ENCODE data around the gene RPN2.
A peak's percentile ranks its signal among the peaks of the same experiment; 100 is the strongest.

RPN2 gene

GRCh38 chr20:37188787-37189186, 9.7 kb downstream of the RPN2 start:
- no peak for DNase-seq

GRCh38 chr20:37189416-37190016, 10.4 kb downstream of the RPN2 start:
- DNase-seq = no peak

DNA sequence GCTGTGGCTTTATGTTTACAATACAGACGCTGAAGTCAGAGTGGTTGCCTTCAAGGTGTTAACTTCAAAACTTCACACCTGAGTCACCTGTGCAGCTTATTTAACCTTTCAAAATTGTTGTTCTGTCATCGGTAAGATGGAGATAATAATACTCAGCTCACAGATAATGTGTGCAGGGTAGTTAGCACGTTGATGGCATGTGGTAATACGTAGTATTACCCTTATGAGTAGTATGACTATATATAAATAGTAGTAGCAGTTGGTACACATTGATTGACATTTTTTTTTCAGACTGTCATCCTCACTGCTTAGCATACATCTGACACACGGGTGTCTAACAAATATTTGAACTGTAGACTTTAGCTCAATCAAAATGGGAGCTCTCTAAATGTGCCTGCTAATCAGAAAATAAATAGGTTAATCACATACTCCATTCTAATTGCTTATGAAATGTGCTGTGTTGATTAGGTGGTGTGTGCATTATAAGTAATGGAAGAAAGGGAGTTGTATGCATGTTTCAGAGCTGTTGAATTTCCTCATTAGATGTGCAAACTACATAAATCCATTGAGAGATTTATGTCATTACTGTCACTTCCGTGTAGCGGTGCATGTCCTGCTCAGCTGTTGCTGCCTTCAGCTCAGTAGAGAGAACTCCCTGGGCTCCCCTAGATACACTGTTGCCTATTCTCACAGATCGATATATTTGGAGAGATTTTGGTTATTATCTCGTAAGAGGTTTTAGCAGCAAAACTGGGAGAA, 11.4 kb downstream of the RPN2 start:
- DNase-seq = no peak

GRCh38 chr20:37192137-37192854, 13.2 kb downstream of the RPN2 start:
- DNase-seq = peak; percentile 70

DNA sequence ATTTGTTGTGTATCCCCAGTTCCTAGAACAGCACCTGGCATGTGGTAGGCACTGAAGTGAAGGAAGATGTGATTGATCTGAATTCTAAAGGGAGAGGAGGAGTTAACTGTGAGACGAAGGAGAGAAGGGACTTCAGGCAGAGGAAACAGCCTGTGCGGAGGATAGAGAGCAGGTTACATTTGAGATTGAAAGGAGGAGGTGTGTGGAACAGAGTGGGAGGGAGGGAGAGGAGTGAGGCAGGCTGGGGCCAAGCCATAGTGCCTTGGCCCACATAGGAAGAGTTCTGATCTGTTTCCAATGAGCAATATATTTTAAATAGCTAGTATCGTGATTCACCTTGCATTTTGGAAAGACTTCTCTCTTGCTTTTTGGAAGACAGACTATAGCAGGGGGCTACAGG, 14.1 kb downstream of the RPN2 start:
- DNase-seq = no peak

- DNase-seq = no peak
Measured at GRCh38 chr20:37193821-37194220, 14.7 kb downstream of the RPN2 start.

GRCh38 chr20:37194621-37195417, 15.7 kb downstream of the RPN2 start:
- DNase-seq = no peak

DNA sequence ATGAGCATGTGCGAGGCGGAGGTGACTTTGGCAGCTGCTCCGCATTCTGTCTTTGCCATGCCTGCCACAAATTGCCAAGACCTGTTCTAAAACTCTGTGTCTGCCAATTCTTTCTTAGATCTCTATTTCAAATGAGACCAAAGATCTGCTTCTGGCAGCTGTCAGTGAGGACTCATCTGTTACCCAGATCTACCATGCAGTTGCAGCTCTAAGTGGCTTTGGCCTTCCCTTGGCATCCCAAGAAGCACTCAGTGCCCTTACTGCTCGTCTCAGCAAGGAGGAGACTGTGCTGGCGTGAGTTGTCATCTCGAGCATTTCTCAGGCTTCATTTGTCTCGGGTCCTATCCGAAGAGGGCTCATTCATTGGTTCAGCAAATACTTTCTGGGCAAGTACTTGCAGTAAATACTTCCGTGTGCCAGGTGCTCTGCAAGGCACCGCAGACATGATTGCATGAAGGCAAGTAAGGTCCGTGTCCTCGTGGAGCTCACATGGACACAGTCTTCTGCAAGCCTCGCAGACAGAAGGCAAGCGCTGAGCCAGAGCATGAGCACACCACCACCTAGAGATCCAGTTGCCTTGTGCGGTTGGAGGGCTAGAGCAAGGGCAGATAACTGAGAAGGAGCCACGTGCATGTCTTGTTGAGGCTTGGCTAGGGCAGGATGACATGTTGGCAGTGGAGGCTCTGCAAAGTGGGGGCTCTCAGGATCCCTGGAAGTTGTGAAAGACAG, 20.0 kb downstream of the RPN2 start:
- no peak for DNase-seq

GRCh38 chr20:37200376-37200775, 21.2 kb downstream of the RPN2 start:
- no peak for DNase-seq

DNA sequence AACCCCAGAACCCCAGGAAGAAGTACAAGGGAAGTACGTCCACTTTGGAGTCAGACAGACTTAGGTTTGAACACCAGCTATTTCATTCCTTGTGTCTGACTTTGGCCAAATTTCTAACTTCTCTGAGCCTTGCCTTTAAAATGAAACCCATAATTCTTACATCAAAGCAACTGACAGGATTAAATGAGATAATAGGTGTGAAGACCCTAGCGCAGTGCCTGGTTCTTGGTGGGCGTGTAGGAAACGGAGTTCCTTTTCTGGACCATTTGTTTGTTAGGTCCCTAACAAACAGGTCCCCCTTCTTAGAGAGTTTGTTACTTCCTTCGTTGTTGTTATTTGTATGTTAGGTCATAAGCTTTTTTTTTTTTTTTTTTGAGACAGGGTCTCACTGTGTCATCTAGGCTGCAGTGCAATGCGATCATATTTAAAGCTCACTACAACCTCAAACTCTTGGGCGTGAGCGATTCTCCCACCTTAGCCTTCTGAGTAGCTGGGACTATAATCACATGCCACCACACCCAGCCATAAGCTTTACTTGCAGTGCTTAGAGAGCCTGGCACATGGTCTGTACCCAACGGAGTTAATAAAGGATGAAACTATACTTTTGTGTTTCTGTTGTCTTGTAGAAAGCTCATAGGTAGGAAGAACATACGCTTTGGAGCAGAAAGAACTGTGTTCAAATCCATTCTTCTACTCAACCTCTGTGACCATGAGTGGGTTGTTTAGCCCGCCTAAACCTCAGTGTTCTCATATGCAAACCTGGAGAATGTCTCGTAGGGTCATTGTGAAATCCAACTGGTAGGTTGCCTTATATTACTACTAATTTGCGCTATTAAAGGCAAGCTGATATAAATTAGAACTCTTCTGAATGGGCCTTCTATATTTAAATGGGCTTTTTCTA, 22.0 kb downstream of the RPN2 start:
- DNase-seq = no peak

- DNase-seq = no peak
Measured at GRCh38 chr20:37201827-37202162, 22.7 kb downstream of the RPN2 start.

GRCh38 chr20:37202267-37202943, 23.3 kb downstream of the RPN2 start:
- DNase-seq = no peak

DNA sequence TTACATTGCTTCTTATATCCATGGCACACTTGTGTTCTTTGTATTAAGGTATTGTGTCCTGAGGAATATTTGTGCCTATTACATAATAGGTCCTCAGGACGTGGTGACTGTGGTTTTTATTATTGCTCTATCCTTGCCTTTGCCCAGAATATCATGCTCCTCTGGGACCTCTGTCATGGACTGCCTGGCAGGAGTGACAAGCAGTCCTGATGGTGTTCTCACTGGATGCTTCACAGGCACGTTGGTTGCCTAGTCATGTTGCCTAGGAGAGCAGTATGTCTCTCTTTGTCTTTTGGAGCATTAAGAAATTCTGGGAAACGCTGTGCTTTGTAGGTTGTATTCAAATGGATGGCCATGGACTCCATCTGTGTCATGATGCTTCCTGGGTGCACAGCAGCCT, 24.9 kb downstream of the RPN2 start:
- no peak for DNase-seq

GRCh38 chr20:37205130-37205529, 26.0 kb downstream of the RPN2 start:
- DNase-seq = no peak

DNA sequence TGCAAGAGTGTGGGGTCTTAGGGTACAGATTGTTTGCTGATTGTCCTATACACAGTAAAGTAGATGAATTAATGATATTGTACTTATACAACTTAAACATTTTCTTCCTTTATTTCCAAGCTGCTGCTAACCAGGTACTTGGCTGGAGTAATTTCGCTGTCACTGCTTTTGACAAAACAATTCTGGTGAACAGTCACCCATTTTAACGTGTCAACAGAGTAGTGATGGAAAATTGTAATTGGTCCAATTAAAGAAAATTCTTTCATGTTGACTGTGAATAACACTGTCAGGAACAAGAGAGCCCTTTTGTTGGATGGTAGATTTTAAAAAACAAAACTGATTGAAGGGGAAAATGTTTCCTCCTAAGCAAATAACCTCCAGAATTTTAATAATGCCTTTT, 26.7 kb downstream of the RPN2 start:
- no peak for DNase-seq

GRCh38 chr20:37207171-37207570, 28.0 kb downstream of the RPN2 start:
- DNase-seq = no peak

DNA sequence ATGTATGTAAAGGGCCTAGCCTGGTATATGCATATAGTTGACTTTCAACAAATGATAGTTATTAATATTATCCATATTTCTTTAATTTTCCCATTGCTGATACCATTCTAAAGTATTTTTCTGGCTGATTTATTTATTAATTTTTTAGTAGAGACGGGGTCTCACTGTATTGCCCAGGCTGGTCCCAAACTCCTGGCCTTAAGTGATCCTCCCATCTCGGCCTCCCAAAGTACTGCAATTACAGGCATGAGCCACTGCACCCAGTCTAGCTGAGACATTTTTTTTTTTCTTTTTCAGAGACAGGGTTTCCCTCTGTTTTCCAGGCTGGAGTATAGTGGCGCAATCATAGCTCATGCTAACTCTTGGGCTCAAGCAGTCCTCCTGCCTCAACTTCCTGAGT, 30.1 kb downstream of the RPN2 start:
- no peak for DNase-seq

DNA sequence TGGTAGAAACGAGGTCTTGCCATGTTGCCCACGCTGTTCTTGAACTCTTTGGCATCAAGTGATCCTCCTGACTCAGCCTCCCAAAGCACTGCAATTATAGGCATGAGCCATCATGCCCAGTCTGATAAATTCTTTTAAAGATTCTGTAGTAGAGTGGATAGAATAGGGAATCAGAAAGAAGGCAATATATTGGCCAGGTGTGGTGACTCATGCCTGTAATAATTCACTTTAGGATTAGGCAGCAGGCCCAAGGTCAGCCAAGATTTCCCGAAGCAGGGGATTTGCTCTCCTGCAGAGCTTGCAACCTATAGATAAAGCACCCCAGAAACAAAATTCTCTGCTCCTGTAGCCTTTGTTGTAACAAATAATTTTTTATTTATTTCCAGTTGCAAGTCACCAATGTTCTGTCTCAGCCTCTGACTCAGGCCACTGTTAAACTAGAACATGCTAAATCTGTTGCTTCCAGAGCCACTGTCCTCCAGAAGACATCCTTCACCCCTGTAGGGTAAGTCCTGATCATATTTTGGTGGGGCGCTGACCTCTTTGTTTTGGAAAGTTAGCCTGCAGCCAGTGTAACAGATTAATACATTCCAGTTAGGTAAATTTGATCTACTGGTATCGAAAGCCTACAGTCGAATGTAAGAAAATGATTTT, 30.7 kb downstream of the RPN2 start:
- no peak for DNase-seq

DNA sequence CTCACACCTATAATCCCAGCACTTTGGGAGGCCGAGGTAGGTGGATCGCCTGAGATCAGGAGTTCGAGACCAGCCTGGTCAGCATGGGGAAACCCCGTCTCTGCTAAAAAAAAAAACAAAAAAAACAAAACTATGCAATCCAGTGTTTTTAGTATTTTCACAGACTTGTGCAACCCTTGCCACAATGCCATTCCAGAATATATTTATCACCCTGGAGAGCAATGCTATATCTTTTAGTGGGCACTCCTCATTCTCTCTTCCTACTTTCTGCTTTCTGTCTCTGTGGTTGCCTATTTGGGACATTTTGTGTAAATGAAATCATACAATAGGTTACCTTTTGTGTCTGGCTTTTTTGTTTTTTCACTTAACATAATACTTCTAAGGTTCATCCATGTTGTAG, 39.3 kb downstream of the RPN2 start:
- DNase-seq = no peak

- DNase-seq = no peak
Measured at GRCh38 chr20:37218976-37219375, 39.8 kb downstream of the RPN2 start.

All from NCI-H2107 (cell line).